ENCODE results near the gene TOMM20. TPM values are rescaled to one million over a fixed set of nuclear protein-coding genes. Genes with fewer than 3 reads are reported as not detected.

TOMM20 gene
- total and polyA plus RNA-seq, 9 of the 15 experiments (the other 6 are each of a cell fraction or from before 2014, with no cell fraction given) = 70.6 to 334 (median 159) TPM

- TF ChIP-seq MBD2 (IDR thresholded peaks at IDR 0.05; ENCODE audit: borderline replicate concordance, low read depth) (no peak), MLLT1 (IDR thresholded peaks at IDR 0.05) (0 out of 4 replicates have a peak, but pooled peaks of 1 of the 2 experiments have one; percentile 10), SMARCA5 (IDR thresholded peaks at IDR 0.05) (peak; percentile 26; the same call in 1 of the 2 replicates), HSF4 (CRISPR knock-in tag; IDR thresholded peaks at IDR 0.05; ENCODE audit: borderline replicate concordance) (no peak), ELK3 (CRISPR knock-in tag; IDR thresholded peaks at IDR 0.05) (no peak)
Observed at GRCh38 chr1:235161685-235162327, 33.2 kb upstream of the TOMM20 start (continued).

- H3K27me3 ChIP-seq (ENCODE audit: control insufficient read depth in 2 of 2, insufficient read depth in 2 of 2, low read length in 2 of 2) = no peaks in the 10 kb centered on the region; a peak in 1 of 5 replicates
- peak within 1 kb of the TSS; percentile 98 for H3K4me2 ChIP-seq (ENCODE audit: insufficient read depth, low read length)
- WGBS (ENCODE audit: insufficient coverage, low coverage, missing lambda C conversion rate) = under 1% methylated on average over 52 of the region's 52 CpGs
- H4K20me1 ChIP-seq (replicated peaks; ENCODE audit: control insufficient read depth, insufficient read depth, low read length) = no peaks in the 10 kb centered on the region
- H3K9me3 ChIP-seq (replicated peaks; ENCODE audit: control insufficient read depth, insufficient read depth, low read depth, low read length) = no peaks in the 10 kb centered on the region
- peak; percentile 95 to 97 (median 96) for DNase-seq (ENCODE audit: extremely low read depth in 1 of 4, low spot score in 3 of 4)
- ChIA-PET CTCF (ENCODE audit: low intra/inter-chr PET ratio) (interaction anchor here (1.2 kb wide), 1 partner anchor 256 kb away, joined by 4 read pairs; no protein-coding TSS in a partner anchor), POLR2A (interaction anchor here (0.6 to 1.9 kb wide), 14 partner anchors 9 to 1831 kb away, joined by 3 to 21 read pairs (median 4); partner anchors contain the start of gene TOMM20)
- FAIRE-seq = peak; percentile 84
- H2AFZ ChIP-seq (ENCODE audit: low read depth, low read length) = peak within 1 kb of the TSS; percentile 98
- no TSS peak for BruUV-seq (replicated peaks)
- intact Hi-C loops (cut with micrococcal nuclease) (loop anchor here (1.0 to 2.0 kb wide), 3 partner anchors 32 to 167 kb away; partner anchors contain the start of genes ARID4B, GGPS1 and TOMM20), in situ Hi-C loops (cut with MboI) (no loop called here)
- peaks cover 54% of the 10 kb centered on the region for H3K79me2 ChIP-seq (ENCODE audit: control insufficient read depth, insufficient read depth, low read length)
- peak within 1 kb of the TSS; percentile 78 for H3K4me3 ChIP-seq
- peak; percentile 97 for ATAC-seq
- peaks cover 7 to 9% of the 10 kb centered on the region in 2 experiments; a peak in 3 of 5 replicates for H3K4me1 ChIP-seq (replicated peaks in 1 of 2; ENCODE audit: control insufficient read depth in 2 of 2, insufficient read depth in 2 of 2, low read length in 2 of 2)
- no peaks in the 10 kb centered on the region for H3K9me1 ChIP-seq (ENCODE audit: control insufficient read depth, insufficient read depth, low read length)
- peaks cover 39% of the 10 kb centered on the region for H3K36me3 ChIP-seq (ENCODE audit: control insufficient read depth, insufficient read depth, low read length)
- peak within 1 kb of the TSS; percentile 95 to 96 for H3K9ac ChIP-seq (ENCODE audit: insufficient read depth in 1 of 2, low read depth in 2 of 2, low read length in 2 of 2)
- H3K27ac ChIP-seq (ENCODE audit: extremely low read depth, low read depth, low read length) = peak within 1 kb of the TSS; percentile 92
- TF ChIP-seq ZSCAN29 (IDR thresholded peaks at IDR 0.05) (peak; percentile 56; the same call in 1 of the 2 replicates), CREB3 (tag; conservative IDR thresholded peaks at IDR 0.05; ENCODE audit: low read depth) (0 out of 2 replicates have a peak, but pooled peaks have one; percentile 50), SMARCA4 (IDR thresholded peaks at IDR 0.05) (peak; percentile 65), CHCHD3 (CRISPR knock-in tag; IDR thresholded peaks at IDR 0.05) (peak; percentile 79; the same call in 1 of the 2 replicates), FOXP4 (CRISPR knock-in tag; IDR thresholded peaks at IDR 0.05; ENCODE audit: borderline replicate concordance) (0 out of 2 replicates have a peak, but pooled peaks have one; percentile 12), ZBTB1 (CRISPR knock-in tag; IDR thresholded peaks at IDR 0.05; ENCODE audit: borderline replicate concordance, low read depth) (no peak), ZNF561 (CRISPR knock-in tag; conservative IDR thresholded peaks at IDR 0.05) (peak; percentile 82), PCBP2 (IDR thresholded peaks at IDR 0.05; ENCODE audit: low read depth, low read length, poor library complexity, severe bottlenecking) (no peak)
Observed at GRCh38 chr1:235160957-235161684, 32.5 kb upstream of the TOMM20 start, which contains the start of gene RBM34. TSS of gene RBM34 (minus strand) at chr1:235161250. CDS start at chr1:235161226, 24 bp downstream.
